ENCODE measurements around the gene IL32.

GRCh38 chr16:3059723-3060242, 5.7 kb upstream of the IL32 start:
- TF ChIP-seq, protein P1, sequence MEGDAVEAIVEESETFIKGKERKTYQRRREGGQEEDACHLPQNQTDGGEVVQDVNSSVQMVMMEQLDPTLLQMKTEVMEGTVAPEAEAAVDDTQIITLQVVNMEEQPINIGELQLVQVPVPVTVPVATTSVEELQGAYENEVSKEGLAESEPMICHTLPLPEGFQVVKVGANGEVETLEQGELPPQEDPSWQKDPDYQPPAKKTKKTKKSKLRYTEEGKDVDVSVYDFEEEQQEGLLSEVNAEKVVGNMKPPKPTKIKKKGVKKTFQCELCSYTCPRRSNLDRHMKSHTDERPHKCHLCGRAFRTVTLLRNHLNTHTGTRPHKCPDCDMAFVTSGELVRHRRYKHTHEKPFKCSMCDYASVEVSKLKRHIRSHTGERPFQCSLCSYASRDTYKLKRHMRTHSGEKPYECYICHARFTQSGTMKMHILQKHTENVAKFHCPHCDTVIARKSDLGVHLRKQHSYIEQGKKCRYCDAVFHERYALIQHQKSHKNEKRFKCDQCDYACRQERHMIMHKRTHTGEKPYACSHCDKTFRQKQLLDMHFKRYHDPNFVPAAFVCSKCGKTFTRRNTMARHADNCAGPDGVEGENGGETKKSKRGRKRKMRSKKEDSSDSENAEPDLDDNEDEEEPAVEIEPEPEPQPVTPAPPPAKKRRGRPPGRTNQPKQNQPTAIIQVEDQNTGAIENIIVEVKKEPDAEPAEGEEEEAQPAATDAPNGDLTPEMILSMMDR (IDR thresholded peaks at IDR 0.05), result no peak
- TF ChIP-seq, protein P2, sequence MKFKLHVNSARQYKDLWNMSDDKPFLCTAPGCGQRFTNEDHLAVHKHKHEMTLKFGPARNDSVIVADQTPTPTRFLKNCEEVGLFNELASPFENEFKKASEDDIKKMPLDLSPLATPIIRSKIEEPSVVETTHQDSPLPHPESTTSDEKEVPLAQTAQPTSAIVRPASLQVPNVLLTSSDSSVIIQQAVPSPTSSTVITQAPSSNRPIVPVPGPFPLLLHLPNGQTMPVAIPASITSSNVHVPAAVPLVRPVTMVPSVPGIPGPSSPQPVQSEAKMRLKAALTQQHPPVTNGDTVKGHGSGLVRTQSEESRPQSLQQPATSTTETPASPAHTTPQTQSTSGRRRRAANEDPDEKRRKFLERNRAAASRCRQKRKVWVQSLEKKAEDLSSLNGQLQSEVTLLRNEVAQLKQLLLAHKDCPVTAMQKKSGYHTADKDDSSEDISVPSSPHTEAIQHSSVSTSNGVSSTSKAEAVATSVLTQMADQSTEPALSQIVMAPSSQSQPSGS (CRISPR knock-in tag; IDR thresholded peaks at IDR 0.05; ENCODE audit: borderline replicate concordance, low read depth), result no peak

Data from WTC11 (cell line).